ENCODE measurements around the gene INTS1.

- no peak for TF ChIP-seq ZNF384 (IDR thresholded peaks at IDR 0.05)
- no peak for TF ChIP-seq SP1 (IDR thresholded peaks at IDR 0.05)
- TF ChIP-seq ELF4 (IDR thresholded peaks at IDR 0.05) = no peak
- no peak for TF ChIP-seq FOXK2 (IDR thresholded peaks at IDR 0.05)
- TF ChIP-seq ARNT (IDR thresholded peaks at IDR 0.05) = no peak
- TF ChIP-seq, protein P1, sequence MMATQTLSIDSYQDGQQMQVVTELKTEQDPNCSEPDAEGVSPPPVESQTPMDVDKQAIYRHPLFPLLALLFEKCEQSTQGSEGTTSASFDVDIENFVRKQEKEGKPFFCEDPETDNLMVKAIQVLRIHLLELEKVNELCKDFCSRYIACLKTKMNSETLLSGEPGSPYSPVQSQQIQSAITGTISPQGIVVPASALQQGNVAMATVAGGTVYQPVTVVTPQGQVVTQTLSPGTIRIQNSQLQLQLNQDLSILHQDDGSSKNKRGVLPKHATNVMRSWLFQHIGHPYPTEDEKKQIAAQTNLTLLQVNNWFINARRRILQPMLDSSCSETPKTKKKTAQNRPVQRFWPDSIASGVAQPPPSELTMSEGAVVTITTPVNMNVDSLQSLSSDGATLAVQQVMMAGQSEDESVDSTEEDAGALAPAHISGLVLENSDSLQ (IDR thresholded peaks at IDR 0.05) = no peak
- no peak for TF ChIP-seq BHLHE40 (IDR thresholded peaks at IDR 0.05; ENCODE audit: borderline replicate concordance)
- no peak for TF ChIP-seq HDGF (IDR thresholded peaks at IDR 0.05; ENCODE audit: borderline replicate concordance)
- no peak for TF ChIP-seq SUZ12 (IDR thresholded peaks at IDR 0.05)
- no peak for TF ChIP-seq FOXM1 (IDR thresholded peaks at IDR 0.05; ENCODE audit: borderline replicate concordance)
- no peak for TF ChIP-seq LEF1 (IDR thresholded peaks at IDR 0.05; ENCODE audit: borderline replicate concordance)
- TF ChIP-seq TARDBP (IDR thresholded peaks at IDR 0.05) = no peak
These were observed 66.0 kb downstream of the INTS1 start for GRCh38 chr7:1438208-1438607.
